Measurements from ENCODE around the gene TMEM178B. TPM values are rescaled to one million over a fixed set of nuclear protein-coding genes. Genes with fewer than 3 reads are reported as not detected.

The TMEM178B gene
- total and polyA plus RNA-seq, 8 donors, result 0.42 to 3.0 (median 2.1) TPM

DNA sequence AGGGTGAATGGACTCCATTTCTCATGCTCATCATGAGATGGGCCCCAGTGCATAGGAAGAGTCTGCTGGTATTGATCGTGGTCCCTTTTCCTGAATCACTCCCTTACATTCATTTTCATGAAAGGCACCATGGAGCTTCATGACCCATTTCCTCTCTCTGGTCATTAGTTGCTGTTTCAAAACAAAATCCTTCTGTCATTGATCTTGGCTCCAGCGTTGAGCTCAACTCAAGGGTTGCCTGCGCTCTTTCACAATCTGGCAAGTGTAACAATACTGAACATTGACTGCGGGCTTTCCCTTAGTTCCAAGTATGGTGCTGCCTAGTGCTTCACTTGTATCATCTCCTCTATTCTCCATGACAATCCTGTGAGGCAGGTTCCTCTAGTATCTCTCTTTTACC lies 197.6 kb downstream of the TMEM178B start:
- ATAC-seq, result no peak
- Histone ChIP-seq H3K9me3 (no peaks in the 10 kb centered on the region), H3K36me3 (no peaks in the 10 kb centered on the region), H3K4me1 (no peaks in the 10 kb centered on the region), H3K27ac (no peak overlapping the region), H3K4me3 (no peak overlapping the region), H3K27me3 (no peaks in the 10 kb centered on the region)
- intact Hi-C loops (cut with DNase I), result no loop called here
- DNase-seq, result no peak
- TF ChIP-seq, protein P1, sequence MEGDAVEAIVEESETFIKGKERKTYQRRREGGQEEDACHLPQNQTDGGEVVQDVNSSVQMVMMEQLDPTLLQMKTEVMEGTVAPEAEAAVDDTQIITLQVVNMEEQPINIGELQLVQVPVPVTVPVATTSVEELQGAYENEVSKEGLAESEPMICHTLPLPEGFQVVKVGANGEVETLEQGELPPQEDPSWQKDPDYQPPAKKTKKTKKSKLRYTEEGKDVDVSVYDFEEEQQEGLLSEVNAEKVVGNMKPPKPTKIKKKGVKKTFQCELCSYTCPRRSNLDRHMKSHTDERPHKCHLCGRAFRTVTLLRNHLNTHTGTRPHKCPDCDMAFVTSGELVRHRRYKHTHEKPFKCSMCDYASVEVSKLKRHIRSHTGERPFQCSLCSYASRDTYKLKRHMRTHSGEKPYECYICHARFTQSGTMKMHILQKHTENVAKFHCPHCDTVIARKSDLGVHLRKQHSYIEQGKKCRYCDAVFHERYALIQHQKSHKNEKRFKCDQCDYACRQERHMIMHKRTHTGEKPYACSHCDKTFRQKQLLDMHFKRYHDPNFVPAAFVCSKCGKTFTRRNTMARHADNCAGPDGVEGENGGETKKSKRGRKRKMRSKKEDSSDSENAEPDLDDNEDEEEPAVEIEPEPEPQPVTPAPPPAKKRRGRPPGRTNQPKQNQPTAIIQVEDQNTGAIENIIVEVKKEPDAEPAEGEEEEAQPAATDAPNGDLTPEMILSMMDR (IDR thresholded peaks at IDR 0.05), result no peak
- no peak for FAIRE-seq
- 79% methylated on average over 4 of the region's 4 CpGs for WGBS, 2 donors

DNA sequence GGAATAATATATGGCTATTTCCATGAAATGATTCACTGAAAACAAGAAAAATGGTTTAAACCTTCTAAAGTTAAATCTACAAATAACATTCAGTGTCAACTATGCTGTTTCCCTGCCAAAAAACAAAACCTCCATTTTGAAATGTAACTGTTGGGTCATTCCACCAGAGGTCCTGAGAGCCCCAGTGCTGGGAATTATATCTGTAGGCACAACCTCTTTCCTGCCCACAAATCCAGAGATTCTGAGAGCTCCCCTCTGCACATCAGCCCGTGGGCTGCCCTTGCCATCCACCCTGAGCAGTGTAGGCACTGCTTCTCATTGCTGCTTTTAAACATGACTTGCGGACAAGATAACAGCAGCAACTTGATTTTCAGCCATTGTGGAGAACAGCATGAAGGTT lies 198.6 kb downstream of the TMEM178B start:
- intact Hi-C loops (cut with DNase I), result no loop called here
- Histone ChIP-seq H3K27ac (no peak overlapping the region), H3K9me3 (no peaks in the 10 kb centered on the region), H3K27me3 (no peaks in the 10 kb centered on the region), H3K4me3 (no peak overlapping the region), H3K4me1 (no peaks in the 10 kb centered on the region), H3K36me3 (no peaks in the 10 kb centered on the region)
- WGBS, 2 donors, result 63 to 64% methylated on average over 2 of the region's 2 CpGs
- DNase-seq (no peak), FAIRE-seq (no peak), ATAC-seq (no peak)
- TF ChIP-seq, protein P1 (IDR thresholded peaks at IDR 0.05), result no peak

DNA sequence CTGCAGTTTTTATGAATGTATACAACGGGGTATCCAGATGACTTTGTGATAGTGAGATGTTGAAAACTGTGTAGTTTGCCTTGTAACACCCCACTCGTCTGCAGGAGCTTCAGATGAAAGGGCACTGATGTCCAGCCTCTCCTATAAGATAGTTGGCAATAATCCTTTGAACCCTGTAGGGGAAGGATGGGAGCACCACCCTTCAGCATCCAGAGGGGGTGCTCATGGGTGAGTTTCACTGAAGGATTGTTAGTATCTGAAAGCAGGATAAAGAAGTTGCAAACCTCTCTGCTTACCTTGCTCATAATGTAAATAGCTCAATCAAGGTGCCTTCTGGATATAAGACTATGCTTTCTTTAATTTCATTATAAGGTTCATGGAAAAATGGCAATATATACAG lies 201.5 kb downstream of the TMEM178B start:
- TF ChIP-seq, protein P1 (IDR thresholded peaks at IDR 0.05), result no peak
- DNase-seq, result no peak
- H3K4me1 ChIP-seq, result no peaks in the 10 kb centered on the region
- no peaks in the 10 kb centered on the region for H3K27me3 ChIP-seq
- H3K27ac ChIP-seq, result no peak overlapping the region
- intact Hi-C loops (cut with DNase I), result no loop called here
- ATAC-seq, result no peak
- H3K4me3 ChIP-seq, result no peak overlapping the region
- H3K36me3 ChIP-seq, result no peaks in the 10 kb centered on the region
- no peaks in the 10 kb centered on the region for H3K9me3 ChIP-seq
- WGBS, 2 donors, result 47 to 52% methylated on average over 2 of the region's 2 CpGs
- FAIRE-seq, result no peak

DNA sequence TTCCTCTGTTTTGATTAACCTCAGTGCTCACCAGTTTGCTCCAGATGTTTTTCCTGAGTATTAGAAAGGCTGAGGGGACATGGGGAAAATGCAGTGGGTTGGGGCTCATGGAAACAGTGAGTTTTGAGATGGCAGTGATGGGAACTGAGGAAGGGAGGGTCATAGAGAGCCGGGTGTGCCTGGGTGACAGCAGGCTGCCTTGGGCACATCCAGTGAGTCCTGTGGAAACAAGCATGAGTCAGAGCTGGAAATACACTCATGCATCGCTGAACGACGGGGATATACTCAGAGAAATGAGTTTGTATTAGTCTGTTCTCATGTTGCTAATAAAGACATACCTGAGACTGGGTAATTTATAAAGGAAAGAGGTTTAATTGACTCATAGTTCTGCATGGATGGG lies 202.2 kb downstream of the TMEM178B start:
- FAIRE-seq (no peak), DNase-seq (no peak), ATAC-seq (peak in 2 of 4 donors; percentile 46 to 85)
- intact Hi-C loops (cut with DNase I), result no loop called here
- Histone ChIP-seq H3K27me3 (no peaks in the 10 kb centered on the region), H3K4me1 (no peaks in the 10 kb centered on the region), H3K36me3 (no peaks in the 10 kb centered on the region), H3K27ac (no peak overlapping the region), H3K4me3 (no peak overlapping the region), H3K9me3 (no peaks in the 10 kb centered on the region)
- TF ChIP-seq, protein P1 (IDR thresholded peaks at IDR 0.05), result no peak
- 76 to 84% methylated on average over 4 of the region's 4 CpGs for WGBS, 2 donors

DNA sequence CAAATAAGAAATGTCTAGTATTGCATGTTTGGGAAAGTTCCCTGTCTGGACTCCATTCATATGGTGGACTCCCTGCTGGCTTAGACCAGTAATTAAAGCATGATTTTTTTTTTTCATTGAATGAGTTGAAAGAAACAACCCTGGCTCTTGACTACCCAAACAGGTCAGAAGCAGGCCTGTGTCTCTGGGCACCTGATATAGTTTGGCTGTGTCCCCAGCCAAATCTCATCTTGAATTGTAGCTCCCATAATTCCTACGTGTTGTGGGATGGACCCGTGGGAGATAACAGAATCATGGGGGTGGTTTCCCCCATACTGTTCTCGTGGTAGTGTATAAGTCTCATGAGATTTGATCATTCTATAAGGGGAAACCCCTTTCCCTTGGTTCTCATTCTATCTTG lies 206.2 kb downstream of the TMEM178B start:
- H3K4me1 ChIP-seq, result no peaks in the 10 kb centered on the region
- no peak overlapping the region for H3K27ac ChIP-seq
- FAIRE-seq, result no peak
- no peaks in the 10 kb centered on the region for H3K9me3 ChIP-seq
- TF ChIP-seq, protein P1 (IDR thresholded peaks at IDR 0.05), result no peak
- ATAC-seq, result no peak
- DNase-seq, result no peak
- WGBS, 2 donors, result 63 to 69% methylated on average over 3 of the region's 3 CpGs
- no peak overlapping the region for H3K4me3 ChIP-seq
- intact Hi-C loops (cut with DNase I), result no loop called here
- H3K36me3 ChIP-seq, result no peaks in the 10 kb centered on the region
- no peaks in the 10 kb centered on the region for H3K27me3 ChIP-seq
